ENCODE results near the gene TMEM225. TPM values are rescaled to one million over a fixed set of nuclear protein-coding genes. Genes with fewer than 3 reads are reported as not detected.

Gene TMEM225
- not detected for total RNA-seq

- H3K36me3 ChIP-seq, result no peaks in the 10 kb centered on the region
- no peaks in the 10 kb centered on the region for H3K9me3 ChIP-seq
- no peak within 1 kb of the TSS for H3K27ac ChIP-seq
- TF ChIP-seq CTCF (IDR thresholded peaks at IDR 0.05) (no peak), POLR2A (IDR thresholded peaks at IDR 0.05) (no peak)
- no peaks in the 10 kb centered on the region for H3K4me1 ChIP-seq
- H3K27me3 ChIP-seq, result no peaks in the 10 kb centered on the region
- DNase-seq, result no peak
- no peak within 1 kb of the TSS for H3K4me3 ChIP-seq
These were observed at the start of gene TMEM225 for GRCh38 chr11:123885570-123885969. TMEM225 (minus strand) TSS chr11:123885670; CDS start chr11:123885425, 245 bp downstream.

- no peak for TF ChIP-seq CTCF (IDR thresholded peaks at IDR 0.05)
- no peak for TF ChIP-seq POLR2A (IDR thresholded peaks at IDR 0.05)
- no peak for DNase-seq
- H3K4me3 ChIP-seq, result no peak overlapping the region
- no peaks in the 10 kb centered on the region for H3K36me3 ChIP-seq
- H3K9me3 ChIP-seq, result no peaks in the 10 kb centered on the region
- H3K27me3 ChIP-seq, result no peaks in the 10 kb centered on the region
- no peaks in the 10 kb centered on the region for H3K4me1 ChIP-seq
- H3K27ac ChIP-seq, result no peak overlapping the region
These were observed 38.6 kb upstream of the TMEM225 start for GRCh38 chr11:123924027-123924426.

GRCh38 chr11:123920943-123921342 is 35.5 kb upstream of the TMEM225 start:
- Histone ChIP-seq H3K4me1 (no peaks in the 10 kb centered on the region), H3K4me3 (no peak overlapping the region), H3K27ac (no peak overlapping the region), H3K27me3 (no peaks in the 10 kb centered on the region), H3K36me3 (no peaks in the 10 kb centered on the region), H3K9me3 (no peaks in the 10 kb centered on the region)
- TF ChIP-seq CTCF (IDR thresholded peaks at IDR 0.05) (no peak), POLR2A (IDR thresholded peaks at IDR 0.05) (no peak)
- no peak for DNase-seq

GRCh38 chr11:123905826-123906225 is 20.4 kb upstream of the TMEM225 start:
- Histone ChIP-seq H3K4me3 (no peak overlapping the region), H3K4me1 (no peaks in the 10 kb centered on the region), H3K9me3 (no peaks in the 10 kb centered on the region), H3K27ac (no peak overlapping the region), H3K36me3 (no peaks in the 10 kb centered on the region), H3K27me3 (no peaks in the 10 kb centered on the region)
- DNase-seq, result no peak
- TF ChIP-seq CTCF (IDR thresholded peaks at IDR 0.05), result no peak
- no peak for TF ChIP-seq POLR2A (IDR thresholded peaks at IDR 0.05)

- Histone ChIP-seq H3K4me1 (no peaks in the 10 kb centered on the region), H3K9me3 (no peaks in the 10 kb centered on the region), H3K36me3 (no peaks in the 10 kb centered on the region), H3K27ac (no peak overlapping the region), H3K27me3 (no peaks in the 10 kb centered on the region), H3K4me3 (no peak overlapping the region)
- DNase-seq, result no peak
- TF ChIP-seq CTCF (IDR thresholded peaks at IDR 0.05) (no peak), POLR2A (IDR thresholded peaks at IDR 0.05) (no peak)
These were observed 19.5 kb upstream of the TMEM225 start for GRCh38 chr11:123904932-123905331.

GRCh38 chr11:123903932-123904331 is 18.5 kb upstream of the TMEM225 start:
- no peak for DNase-seq
- no peaks in the 10 kb centered on the region for H3K36me3 ChIP-seq
- H3K4me3 ChIP-seq, result no peak overlapping the region
- no peak for TF ChIP-seq CTCF (IDR thresholded peaks at IDR 0.05)
- no peak for TF ChIP-seq POLR2A (IDR thresholded peaks at IDR 0.05)
- H3K4me1 ChIP-seq, result no peaks in the 10 kb centered on the region
- H3K9me3 ChIP-seq, result no peaks in the 10 kb centered on the region
- no peaks in the 10 kb centered on the region for H3K27me3 ChIP-seq
- H3K27ac ChIP-seq, result no peak overlapping the region
